Body of pancreas (tissue), 4 donors: ENCODE measurements around the gene ANKRD6.

Experiments used
- CTCF ChIP-seq, 7 experiments: fragments of 450-650 bp in 4 of 7; fragments of 200-600 bp in 3 of 7; sonication (generic) in 3 of 7; IDR thresholded peaks; one replicate each; pipeline ENCODE4 v1.5.1; 2016 to 2019; ENCODE audit warnings: antibody characterized with exemption in 7 of 7
- POLR2A ChIP-seq, 3 donors: fragments of 450-650 bp; IDR thresholded peaks; one replicate each; pipeline ENCODE4 v1.6.1; 2016; ENCODE audit warnings: antibody characterized with exemption in 3 of 3, mild to moderate bottlenecking in 2 of 3

GRCh38 chr6:89667872-89668556 is 235.1 kb downstream of the ANKRD6 start:
- TF ChIP-seq CTCF (IDR thresholded peaks at IDR 0.05), result no peak
- TF ChIP-seq POLR2A (IDR thresholded peaks at IDR 0.05), result no peak
